ENCODE results near the gene OBP2B. TPM values are rescaled to one million over a fixed set of nuclear protein-coding genes. Genes with fewer than 3 reads are reported as not detected.
"Not testable (repeated sequence)": the region's sequence is repeated elsewhere in the genome, so short reads cannot be mapped to it uniquely, and the experiment has no call there.

Gene OBP2B
- total RNA-seq (2014; rRNA removed; shearing (Covaris generic)): not detected in 2 replicates

GRCh38 chr9:133208880-133209300 lies at the start of gene OBP2B:
Gene OBP2B, minus strand, starts transcription at chr9:133209250. Its CDS starts 51 bp downstream, at chr9:133209199.
- not testable (repeated sequence) for DNase-seq (ENCODE audit: low spot score)

- DNase-seq (ENCODE audit: low spot score): no peak
These were observed 49.3 kb upstream of the OBP2B start for GRCh38 chr9:133258061-133259015.

- DNase-seq (ENCODE audit: low spot score): no peak
These were observed 48.5 kb upstream of the OBP2B start for GRCh38 chr9:133257465-133257956.

GRCh38 chr9:133256686-133257091 lies 47.6 kb upstream of the OBP2B start:
- DNase-seq (ENCODE audit: low spot score): no peak

GRCh38 chr9:133256136-133256461 lies 47.0 kb upstream of the OBP2B start:
- no peak for DNase-seq (ENCODE audit: low spot score)

GRCh38 chr9:133255371-133256135 lies 46.5 kb upstream of the OBP2B start:
- DNase-seq (ENCODE audit: low spot score): no peak

GRCh38 chr9:133254471-133254870 lies 45.4 kb upstream of the OBP2B start:
- DNase-seq (ENCODE audit: low spot score): no peak

GRCh38 chr9:133253268-133253667 lies 44.2 kb upstream of the OBP2B start:
- no peak for DNase-seq (ENCODE audit: low spot score)

GRCh38 chr9:133252301-133253020 lies 43.4 kb upstream of the OBP2B start:
- DNase-seq (ENCODE audit: low spot score): no peak

- DNase-seq (ENCODE audit: low spot score): no peak
These were observed 42.7 kb upstream of the OBP2B start for GRCh38 chr9:133251773-133252172.

GRCh38 chr9:133251221-133251620 lies 42.2 kb upstream of the OBP2B start:
- not testable (repeated sequence) for DNase-seq (ENCODE audit: low spot score)

- no peak for DNase-seq (ENCODE audit: low spot score)
These were observed 41.7 kb upstream of the OBP2B start for GRCh38 chr9:133250741-133251170.

- no peak for DNase-seq (ENCODE audit: low spot score)
These were observed 40.3 kb upstream of the OBP2B start for GRCh38 chr9:133249337-133249736.

- no peak for DNase-seq (ENCODE audit: low spot score)
These were observed 39.8 kb upstream of the OBP2B start for GRCh38 chr9:133248726-133249295.

GRCh38 chr9:133247632-133248031 lies 38.6 kb upstream of the OBP2B start:
- DNase-seq (ENCODE audit: low spot score): no peak

- no peak for DNase-seq (ENCODE audit: low spot score)
These were observed 37.9 kb upstream of the OBP2B start for GRCh38 chr9:133246991-133247390.

GRCh38 chr9:133246562-133246961 lies 37.5 kb upstream of the OBP2B start:
- no peak for DNase-seq (ENCODE audit: low spot score)

GRCh38 chr9:133242991-133243390 lies 33.9 kb upstream of the OBP2B start:
- DNase-seq (ENCODE audit: low spot score): no peak

GRCh38 chr9:133242241-133242640 lies 33.2 kb upstream of the OBP2B start:
- no peak for DNase-seq (ENCODE audit: low spot score)

GRCh38 chr9:133239533-133240090 lies 30.6 kb upstream of the OBP2B start:
- DNase-seq (ENCODE audit: low spot score): no peak

Data from H4 (cell line).